ENCODE measurements around the gene NFYB. TPM values are rescaled to one million over a fixed set of nuclear protein-coding genes. Genes with fewer than 3 reads are reported as not detected.
A peak's percentile ranks its signal among the peaks of the same experiment; 100 is the strongest.
"Not testable (repeated sequence)": the region's sequence is repeated elsewhere in the genome, so short reads cannot be mapped to it uniquely, and the experiment has no call there.

Gene NFYB
- total RNA-seq, 1 donor from 2014 or later = 17.4 TPM

DNA sequence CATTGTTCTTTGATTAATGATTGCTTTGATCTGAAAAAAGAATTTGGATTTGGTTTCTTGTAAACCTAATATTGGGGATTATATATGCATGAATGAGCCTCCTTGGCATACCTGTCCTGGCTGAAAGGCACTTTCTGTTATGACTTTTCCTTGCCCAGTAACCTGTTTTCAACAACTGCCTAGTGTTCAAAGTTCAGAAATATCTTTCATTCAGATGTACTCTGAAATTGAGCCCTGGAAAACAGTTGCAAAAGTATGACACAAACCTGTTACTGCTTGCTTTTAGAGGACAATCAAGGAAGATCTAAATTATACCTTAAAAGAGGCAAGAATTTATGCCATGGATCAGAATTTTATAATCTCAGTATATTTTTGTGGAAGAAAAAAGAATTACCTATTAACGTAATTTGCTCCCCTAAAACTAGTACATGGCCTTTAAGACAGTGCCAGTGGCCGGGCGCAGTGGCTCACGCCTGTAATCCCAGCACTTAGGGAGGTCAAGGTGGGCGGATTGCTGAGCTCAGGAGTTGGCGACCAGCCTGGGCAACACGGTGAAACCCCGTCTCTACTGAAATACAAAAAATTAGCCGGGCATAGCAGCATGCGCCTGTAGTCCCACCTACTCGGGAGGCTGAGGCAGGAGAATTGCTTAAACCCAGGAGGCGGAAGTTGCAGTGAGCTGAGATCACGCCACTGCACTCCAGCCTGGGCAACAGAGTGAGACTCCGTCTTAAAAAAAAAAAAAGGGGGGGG is 23.0 kb downstream of the NFYB start:
- DNase-seq = not testable (repeated sequence)

DNA sequence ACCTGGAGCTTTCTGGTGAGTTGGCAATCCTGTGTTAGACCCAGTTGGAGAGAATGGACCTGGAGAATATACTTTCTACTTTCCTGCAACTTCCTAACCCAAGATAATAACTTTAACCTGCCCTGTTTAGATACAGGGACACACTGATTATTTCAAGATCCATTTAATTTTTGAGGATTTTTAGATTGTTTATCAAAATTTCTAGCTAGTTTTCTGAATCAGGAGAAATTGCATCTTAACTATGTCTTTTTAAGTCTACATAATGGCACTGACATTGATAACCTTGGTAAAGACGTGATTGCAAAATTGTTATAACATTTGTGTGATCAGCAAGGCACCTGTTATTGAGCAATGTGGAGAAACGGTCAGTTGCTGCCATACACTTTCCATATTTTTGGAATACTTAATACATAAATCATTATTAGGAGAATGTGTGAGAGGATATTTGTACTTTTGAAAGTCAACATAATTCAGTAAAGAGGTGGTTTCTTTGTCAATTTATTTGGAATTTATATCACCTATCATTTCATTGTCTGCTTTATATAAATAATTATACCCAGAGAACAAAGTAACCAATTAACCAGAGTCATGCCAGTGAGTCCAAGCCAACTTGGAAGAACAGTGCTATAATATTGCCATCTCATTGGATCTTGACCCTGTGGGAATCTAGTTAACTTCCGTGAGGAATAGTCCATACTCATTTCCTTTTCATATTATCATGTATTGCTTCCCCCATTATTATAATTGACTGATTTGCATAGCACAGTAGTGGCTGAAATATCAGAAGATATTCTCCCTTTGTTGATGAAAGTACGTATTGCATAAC is 28.4 kb downstream of the NFYB start:
- no peak for DNase-seq

- DNase-seq = peak; percentile 94
Observed at GRCh38 chr12:104108755-104109445, 29.1 kb downstream of the NFYB start.

DNA sequence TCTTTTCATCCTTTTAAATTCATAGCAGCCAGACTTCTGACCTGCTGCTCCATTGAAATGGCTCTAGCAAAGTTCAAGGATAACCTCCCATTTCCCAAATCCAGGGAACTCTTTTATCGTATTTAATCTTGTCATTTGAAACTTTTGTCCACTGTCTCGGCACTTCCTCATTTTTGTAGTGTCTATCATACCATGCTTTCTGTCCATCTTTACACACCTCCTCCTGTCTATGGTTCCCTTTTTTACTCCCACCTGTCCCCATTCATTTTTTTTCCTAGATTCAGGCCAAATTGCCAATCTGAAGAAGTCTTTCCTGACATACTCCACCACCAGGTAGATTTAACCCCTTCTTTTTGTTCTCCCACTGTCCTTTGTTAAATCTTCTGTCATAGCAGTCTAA is 31.0 kb downstream of the NFYB start:
- DNase-seq = no peak

DNA sequence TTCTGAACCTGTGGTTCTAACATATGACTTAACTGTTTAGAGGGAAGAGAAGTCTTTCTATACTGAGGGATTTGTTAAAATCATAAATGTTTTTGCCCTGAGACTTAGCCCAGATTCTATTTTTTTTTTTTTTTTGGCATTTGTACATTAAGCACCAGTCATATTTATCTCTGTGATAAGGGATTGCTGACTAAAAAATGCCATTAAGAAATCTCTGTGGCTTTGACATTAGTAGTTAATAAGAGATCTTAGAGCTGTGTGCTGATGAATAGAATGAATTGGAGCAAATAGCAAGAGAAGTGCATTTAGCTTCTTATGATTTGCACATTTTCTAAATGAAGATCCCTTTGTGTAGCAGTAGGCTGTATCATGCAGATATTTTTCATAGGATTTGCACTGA is 32.5 kb downstream of the NFYB start:
- no peak for DNase-seq

DNA sequence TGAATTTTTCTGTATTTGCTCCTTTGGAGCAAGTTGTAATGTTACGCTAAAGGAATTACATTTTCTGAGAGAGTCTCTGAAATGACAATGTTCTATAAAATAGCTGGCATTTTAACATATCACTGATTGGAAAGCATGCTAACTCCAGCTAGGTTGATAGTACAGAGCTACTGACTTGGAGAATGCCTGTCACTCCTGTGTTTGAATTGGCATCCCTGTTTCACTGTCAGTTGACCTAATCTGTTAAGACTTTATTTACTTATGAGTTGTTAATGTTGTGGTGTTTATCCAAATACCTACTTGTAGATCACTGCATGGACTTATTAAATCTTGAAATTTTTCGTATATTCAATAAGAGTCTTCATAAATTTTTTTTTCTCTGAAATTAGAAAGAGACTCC is 40.1 kb downstream of the NFYB start:
- no peak for DNase-seq

- DNase-seq = no peak
Observed at GRCh38 chr12:104095289-104095688, 42.7 kb downstream of the NFYB start.

DNA sequence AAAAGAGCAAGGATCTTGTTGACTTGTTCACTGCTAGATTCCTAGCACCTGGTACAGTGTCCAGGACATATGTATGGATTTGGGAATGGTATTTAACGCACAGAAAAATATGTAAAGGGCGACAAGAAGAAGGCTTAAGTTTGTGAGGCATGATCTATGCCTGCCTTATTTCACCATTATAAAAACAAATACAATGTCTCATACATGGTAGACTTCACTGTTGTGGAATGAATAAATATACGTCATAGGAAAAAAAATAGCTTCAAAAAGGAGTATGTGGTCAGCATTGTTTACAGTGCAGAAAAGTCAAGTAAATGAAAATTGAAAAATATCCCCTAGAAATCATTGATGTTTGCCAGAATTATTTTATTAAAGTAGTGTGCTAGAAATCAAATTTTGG is 43.7 kb downstream of the NFYB start:
- DNase-seq = no peak

GRCh38 chr12:104091136-104091535 is 46.9 kb downstream of the NFYB start:
- DNase-seq = no peak

DNA sequence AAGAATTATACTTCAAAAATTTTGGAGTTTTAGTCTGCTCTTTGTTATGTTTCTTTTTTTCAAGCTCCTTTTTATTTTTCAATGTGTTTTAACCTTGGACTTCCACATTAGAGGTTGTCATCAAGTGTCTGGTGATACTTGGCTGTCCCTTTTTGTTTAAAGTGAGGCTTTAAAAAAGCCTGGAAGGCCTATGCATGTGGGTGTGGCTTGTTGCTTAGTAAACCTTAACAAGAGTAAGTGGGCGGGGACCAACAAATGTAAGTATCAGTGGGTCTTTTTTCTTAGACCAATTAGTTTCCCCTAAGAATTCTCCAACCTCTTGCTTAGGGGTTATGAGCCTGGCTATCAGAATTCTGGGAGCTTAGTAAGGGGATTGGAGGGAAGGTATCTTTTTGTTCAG is 47.3 kb downstream of the NFYB start:
- no peak for DNase-seq

DNA sequence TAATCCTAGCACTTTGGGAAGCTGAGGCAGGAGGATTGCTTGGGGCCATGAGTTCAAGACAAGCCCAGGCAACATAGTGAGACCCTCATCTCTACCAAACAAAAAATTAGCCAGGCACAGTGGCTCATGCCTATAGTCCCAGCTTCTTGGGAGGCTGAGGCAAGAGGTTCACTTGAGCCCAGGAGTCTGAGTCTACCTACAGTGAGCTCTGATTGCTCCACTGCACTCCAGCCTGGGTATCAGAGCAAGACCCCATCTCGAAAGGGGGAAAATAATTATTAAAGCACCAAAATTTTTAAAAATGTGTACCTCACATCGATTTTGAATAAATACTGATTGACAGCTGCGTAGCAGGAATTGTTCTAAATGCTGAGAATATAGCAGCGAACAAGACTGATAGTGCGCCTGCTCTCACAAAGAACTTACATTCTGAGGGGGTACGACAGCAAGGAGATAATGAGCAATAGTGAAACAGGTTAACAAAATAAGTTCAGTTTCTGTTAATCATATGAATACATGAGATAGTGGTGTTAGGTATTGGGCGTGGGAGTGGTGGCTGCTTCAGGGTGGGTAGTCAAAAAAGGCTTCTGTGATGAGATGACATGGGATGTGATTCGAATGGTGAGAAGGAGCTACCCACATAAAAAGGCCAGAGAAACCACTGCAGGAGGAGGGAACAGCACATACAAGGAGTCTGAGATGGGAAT is 54.1 kb downstream of the NFYB start:
- DNase-seq = no peak

DNA sequence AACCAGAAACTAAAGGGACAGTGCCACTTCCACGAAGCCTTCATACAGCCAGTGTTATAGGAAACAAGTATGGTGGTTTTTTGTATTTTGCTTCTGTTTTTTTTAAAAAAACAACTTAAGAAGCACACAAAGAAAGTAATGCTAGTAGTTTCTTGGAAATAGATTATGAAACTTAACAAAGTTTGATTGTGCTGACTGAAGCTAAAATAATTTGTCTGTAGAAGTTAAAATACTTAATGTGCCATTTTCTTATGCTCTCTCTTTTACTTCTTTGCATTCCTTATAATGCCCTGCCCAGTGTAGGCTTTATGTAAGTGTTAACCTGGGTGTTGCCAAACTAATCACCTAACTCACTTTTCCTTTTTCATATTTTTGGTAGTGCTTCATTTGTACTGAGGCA is 57.2 kb downstream of the NFYB start:
- no peak for DNase-seq

DNA sequence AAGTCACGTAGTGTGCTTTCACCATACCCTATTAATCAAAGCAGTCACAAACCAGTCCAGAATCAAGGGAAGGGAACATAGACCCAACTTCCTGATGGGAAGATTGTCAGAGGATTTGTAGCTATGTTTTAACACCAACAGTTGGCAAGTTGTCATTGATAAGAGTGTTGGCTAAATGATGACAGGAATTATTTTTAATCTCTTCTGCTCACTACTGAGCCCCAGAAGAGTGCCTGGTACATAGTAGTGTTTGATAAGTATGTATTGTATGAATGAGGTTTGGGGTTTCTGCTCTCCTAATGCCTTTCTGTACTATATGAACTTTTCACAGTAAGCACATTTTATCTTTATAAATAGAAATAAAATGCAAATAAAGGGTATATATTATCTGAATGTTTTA is 59.0 kb downstream of the NFYB start:
- DNase-seq = no peak

GRCh38 chr12:104073699-104074098 is 64.3 kb downstream of the NFYB start:
- no peak for DNase-seq

GRCh38 chr12:104072099-104072498 is 65.9 kb downstream of the NFYB start:
- DNase-seq = no peak

Other genes with a start within 250 kb of the NFYB start
- gene HSP90B1, start 207.8 kb downstream of the NFYB start, total RNA-seq = 932 and 1,739 TPM in 2 replicates
- gene TDG, start 172.3 kb downstream of the NFYB start, total RNA-seq = 30.5 and 30.8 TPM in 2 replicates
- 3.4 and 4.1 TPM in 2 replicates for gene GLT8D2, start 88.0 kb downstream of the NFYB start, total RNA-seq
- 26.9 and 28.6 TPM in 2 replicates for gene HCFC2, start 73.7 kb downstream of the NFYB start, total RNA-seq
- 398 and 703 TPM in 2 replicates for gene TXNRD1, start 77.6 kb upstream of the NFYB start, total RNA-seq
- 5.4 and 6.8 TPM in 2 replicates for gene EID3, start 165.5 kb upstream of the NFYB start, total RNA-seq

Data from dermis blood vessel endothelial cell (primary cell).